ENCODE data around the gene EMX1.

- TF ChIP-seq CTCF (IDR thresholded peaks at IDR 0.05) (no peak), POLR2A (IDR thresholded peaks at IDR 0.05) (no peak)
These were observed 17.0 kb upstream of the EMX1 start for GRCh38 chr2:72900191-72900825.

All from Peyer's patch (tissue), 4 donors.